ENCODE results near the gene KREMEN1.

DNA sequence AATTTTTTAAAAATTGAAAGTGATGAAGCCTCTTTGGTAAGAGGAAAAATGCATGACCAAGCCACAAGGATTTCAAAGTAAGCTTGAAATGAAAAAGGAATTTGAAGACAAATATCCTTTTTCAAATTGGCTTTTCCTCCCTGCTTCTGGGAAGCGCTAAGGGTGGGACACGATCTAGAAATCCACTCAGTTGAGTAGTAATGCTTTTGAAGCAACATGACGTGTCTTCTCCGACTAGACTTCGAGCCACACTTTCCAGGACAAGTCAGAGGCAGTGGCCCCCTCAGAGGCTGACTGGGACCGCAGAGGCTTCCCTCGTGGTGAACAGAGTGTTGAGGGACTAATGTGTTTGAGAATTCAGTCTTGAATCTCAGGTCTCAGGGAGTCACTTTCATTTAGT is 39.8 kb downstream of the KREMEN1 start:
- TF ChIP-seq POLR2A (IDR thresholded peaks at IDR 0.05) (no peak), CTCF (IDR thresholded peaks at IDR 0.05 in 4 of 5, conservative IDR thresholded peaks at IDR 0.05 in 1 of 5) (no peak)
